Osteocyte (in vitro differentiated cells): ENCODE data around the gene PLEKHH3. TPM values are rescaled to one million over a fixed set of nuclear protein-coding genes. Genes with fewer than 3 reads are reported as not detected.

Experiments used
- DNase-seq: peaks from one replicate; pipeline ENCODE4 v3.0.0; 2021; ENCODE audit warnings: mixed read lengths; ENCODE audit not compliant: unreplicated experiment; ENCODE audit errors: extremely low spot score
- H3K27ac Mint-ChIP-seq: one replicate; pipeline ENCODE4 v1.8.0; 2021; ENCODE audit warnings: mild to moderate bottlenecking, mixed read lengths; ENCODE audit not compliant: unreplicated experiment
- H3K27me3 Mint-ChIP-seq: one replicate; pipeline ENCODE4 v1.8.0; 2021; ENCODE audit warnings: mixed read lengths; ENCODE audit not compliant: unreplicated experiment
- H3K36me3 Mint-ChIP-seq: one replicate; pipeline ENCODE4 v1.8.0; 2021; ENCODE audit warnings: mixed read lengths; ENCODE audit not compliant: unreplicated experiment
- H3K4me1 Mint-ChIP-seq: one replicate; pipeline ENCODE4 v1.8.0; 2021; ENCODE audit warnings: mixed read lengths; ENCODE audit not compliant: unreplicated experiment
- H3K4me3 Mint-ChIP-seq: one replicate; pipeline ENCODE4 v1.8.0; 2021; ENCODE audit warnings: mild to moderate bottlenecking, moderate library complexity, mixed read lengths; ENCODE audit not compliant: unreplicated experiment
- H3K9me3 Mint-ChIP-seq: one replicate; pipeline ENCODE4 v1.8.0; 2021; ENCODE audit warnings: mixed read lengths; ENCODE audit not compliant: unreplicated experiment
- CTCF ChIP-seq: fragments of 200-600 bp; sonication (generic); IDR thresholded peaks from 2 replicates; pipeline ENCODE4 v1.5.0; 2021; ENCODE audit warnings: antibody characterized with exemption, mild to moderate bottlenecking, moderate library complexity
- total RNA-seq: library from RNA; stranded (reverse); gene quantifications from 2 replicates; pipeline ENCODE4 v1.2.1, GENCODE V29; 2021

The PLEKHH3 gene
- total RNA-seq, 1 donor from 2014 or later, result 28.9 TPM

GRCh38 chr17:42708588-42708987, 31.8 kb upstream of the PLEKHH3 start:
- no peaks in the 10 kb centered on the region for H3K27me3 Mint-ChIP-seq
- no peaks in the 10 kb centered on the region for H3K4me1 Mint-ChIP-seq
- no peak for DNase-seq
- no peak overlapping the region for H3K27ac Mint-ChIP-seq
- TF ChIP-seq CTCF, result no peak
- H3K36me3 Mint-ChIP-seq, result peaks cover 64% of the 10 kb centered on the region
- H3K4me3 Mint-ChIP-seq, result no peak overlapping the region
- H3K9me3 Mint-ChIP-seq, result no peaks in the 10 kb centered on the region

DNA sequence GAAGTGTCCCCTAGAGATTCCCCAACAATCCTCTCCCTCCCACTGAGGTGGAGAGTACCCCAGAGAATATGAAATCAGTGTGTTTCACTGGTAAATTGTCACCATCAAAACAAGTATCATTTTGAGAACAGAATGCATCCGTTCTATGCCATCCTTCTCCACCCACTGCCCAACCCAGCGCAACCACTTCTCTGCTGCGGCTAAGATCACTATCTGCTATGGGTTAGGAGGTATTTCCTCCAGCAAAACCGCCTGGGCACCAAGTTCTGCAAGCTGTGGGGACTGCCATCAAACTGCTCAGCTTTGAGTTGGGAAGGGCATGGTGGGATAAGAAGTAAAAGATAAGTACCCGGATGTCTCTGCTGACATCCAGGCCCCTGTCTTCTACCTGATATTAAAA, 29.9 kb upstream of the PLEKHH3 start:
- peaks cover 62% of the 10 kb centered on the region for H3K36me3 Mint-ChIP-seq
- H3K27me3 Mint-ChIP-seq, result no peaks in the 10 kb centered on the region
- TF ChIP-seq CTCF, result no peak
- DNase-seq, result no peak
- no peaks in the 10 kb centered on the region for H3K4me1 Mint-ChIP-seq
- H3K9me3 Mint-ChIP-seq, result no peaks in the 10 kb centered on the region
- no peak overlapping the region for H3K4me3 Mint-ChIP-seq
- no peak overlapping the region for H3K27ac Mint-ChIP-seq

- no peak for DNase-seq
- Mint-ChIP-seq H3K4me3 (no peak overlapping the region), H3K9me3 (no peaks in the 10 kb centered on the region), H3K4me1 (no peaks in the 10 kb centered on the region), H3K27ac (no peak overlapping the region), H3K36me3 (peaks cover 56% of the 10 kb centered on the region), H3K27me3 (no peaks in the 10 kb centered on the region)
- no peak for TF ChIP-seq CTCF
Observed at GRCh38 chr17:42704837-42705494, 28.2 kb upstream of the PLEKHH3 start.

GRCh38 chr17:42704490-42704836, 27.7 kb upstream of the PLEKHH3 start:
- Mint-ChIP-seq H3K4me3 (no peak overlapping the region), H3K36me3 (peaks cover 54% of the 10 kb centered on the region), H3K4me1 (no peaks in the 10 kb centered on the region), H3K27me3 (no peaks in the 10 kb centered on the region), H3K27ac (no peak overlapping the region), H3K9me3 (no peaks in the 10 kb centered on the region)
- TF ChIP-seq CTCF, result no peak
- DNase-seq, result no peak

- Mint-ChIP-seq H3K36me3 (peaks cover 41% of the 10 kb centered on the region), H3K27ac (no peak overlapping the region), H3K4me1 (no peaks in the 10 kb centered on the region), H3K27me3 (no peaks in the 10 kb centered on the region), H3K4me3 (no peak overlapping the region), H3K9me3 (no peaks in the 10 kb centered on the region)
- no peak for TF ChIP-seq CTCF
- DNase-seq, result no peak
Observed at GRCh38 chr17:42702446-42702845, 25.7 kb upstream of the PLEKHH3 start.
